ENCODE results near the gene RNF150. TPM values are rescaled to one million over a fixed set of nuclear protein-coding genes. Genes with fewer than 3 reads are reported as not detected.
"Not testable (repeated sequence)": the region's sequence is repeated elsewhere in the genome, so short reads cannot be mapped to it uniquely, and the experiment has no call there.

RNF150 gene
- total RNA-seq, 1 donor from 2014 or later: 5.8 TPM

- TF ChIP-seq, protein P1, sequence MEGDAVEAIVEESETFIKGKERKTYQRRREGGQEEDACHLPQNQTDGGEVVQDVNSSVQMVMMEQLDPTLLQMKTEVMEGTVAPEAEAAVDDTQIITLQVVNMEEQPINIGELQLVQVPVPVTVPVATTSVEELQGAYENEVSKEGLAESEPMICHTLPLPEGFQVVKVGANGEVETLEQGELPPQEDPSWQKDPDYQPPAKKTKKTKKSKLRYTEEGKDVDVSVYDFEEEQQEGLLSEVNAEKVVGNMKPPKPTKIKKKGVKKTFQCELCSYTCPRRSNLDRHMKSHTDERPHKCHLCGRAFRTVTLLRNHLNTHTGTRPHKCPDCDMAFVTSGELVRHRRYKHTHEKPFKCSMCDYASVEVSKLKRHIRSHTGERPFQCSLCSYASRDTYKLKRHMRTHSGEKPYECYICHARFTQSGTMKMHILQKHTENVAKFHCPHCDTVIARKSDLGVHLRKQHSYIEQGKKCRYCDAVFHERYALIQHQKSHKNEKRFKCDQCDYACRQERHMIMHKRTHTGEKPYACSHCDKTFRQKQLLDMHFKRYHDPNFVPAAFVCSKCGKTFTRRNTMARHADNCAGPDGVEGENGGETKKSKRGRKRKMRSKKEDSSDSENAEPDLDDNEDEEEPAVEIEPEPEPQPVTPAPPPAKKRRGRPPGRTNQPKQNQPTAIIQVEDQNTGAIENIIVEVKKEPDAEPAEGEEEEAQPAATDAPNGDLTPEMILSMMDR (IDR thresholded peaks at IDR 0.05; ENCODE audit: unreplicated experiment): no peak
- no peak for DNase-seq (ENCODE audit: low spot score)
- H3K36me3 Mint-ChIP-seq (ENCODE audit: low read depth, unreplicated experiment): no peaks in the 10 kb centered on the region
- H3K4me1 Mint-ChIP-seq (ENCODE audit: unreplicated experiment): peaks cover 31% of the 10 kb centered on the region
- peak overlapping the region; percentile 84 for H3K27ac Mint-ChIP-seq (ENCODE audit: unreplicated experiment)
- H3K9me3 Mint-ChIP-seq (ENCODE audit: unreplicated experiment): no peaks in the 10 kb centered on the region
- peaks cover 7% of the 10 kb centered on the region for H3K27me3 Mint-ChIP-seq (ENCODE audit: unreplicated experiment)
- H3K4me3 Mint-ChIP-seq (ENCODE audit: unreplicated experiment): no peak overlapping the region
These were observed 300.0 kb downstream of the RNF150 start for GRCh38 chr4:140833280-140833679.

DNA sequence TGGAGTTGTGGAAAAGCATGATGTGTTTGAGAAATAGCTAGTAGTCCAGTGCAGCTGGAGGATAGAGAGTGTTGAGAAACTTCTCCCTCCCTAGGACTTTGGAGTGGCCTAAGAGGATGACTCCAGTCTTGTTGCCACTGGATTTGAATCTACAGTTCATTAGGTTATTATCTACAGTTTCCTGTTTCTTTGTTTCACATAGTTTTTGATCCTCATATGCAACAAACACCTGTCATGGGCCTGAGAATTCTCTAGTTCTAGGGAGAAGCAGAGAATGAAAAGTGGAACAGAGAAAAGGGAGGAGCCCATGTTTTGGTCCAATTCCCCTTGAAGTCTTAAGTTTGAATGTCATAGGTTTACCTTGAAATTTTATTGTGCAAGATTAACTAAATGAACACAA, 303.4 kb downstream of the RNF150 start:
- Mint-ChIP-seq H3K36me3 (ENCODE audit: low read depth, unreplicated experiment) (no peaks in the 10 kb centered on the region), H3K4me3 (ENCODE audit: unreplicated experiment) (no peak overlapping the region), H3K4me1 (ENCODE audit: unreplicated experiment) (peaks cover 14% of the 10 kb centered on the region), H3K27ac (ENCODE audit: unreplicated experiment) (no peak overlapping the region), H3K27me3 (ENCODE audit: unreplicated experiment) (peaks cover 6% of the 10 kb centered on the region), H3K9me3 (ENCODE audit: unreplicated experiment) (no peaks in the 10 kb centered on the region)
- TF ChIP-seq, protein P1 (IDR thresholded peaks at IDR 0.05; ENCODE audit: unreplicated experiment): no peak
- no peak for DNase-seq (ENCODE audit: low spot score)

DNA sequence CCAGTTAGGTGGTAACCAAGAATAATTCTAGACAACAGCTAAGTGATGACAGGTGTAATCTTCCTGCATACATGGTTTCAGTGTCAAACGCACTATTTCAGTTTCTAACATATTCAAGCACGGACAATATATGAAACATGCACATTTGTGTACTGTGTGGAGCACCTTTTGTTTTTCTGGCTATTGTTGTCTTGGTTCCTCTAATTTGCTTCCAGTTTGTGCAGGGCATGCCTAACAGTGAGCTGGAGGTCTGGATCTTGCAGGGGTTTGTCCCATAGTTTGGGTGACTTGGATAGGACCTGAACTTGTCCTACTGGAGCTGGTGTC, 306.6 kb downstream of the RNF150 start:
- Mint-ChIP-seq H3K4me3 (ENCODE audit: unreplicated experiment) (no peak overlapping the region), H3K36me3 (ENCODE audit: low read depth, unreplicated experiment) (no peaks in the 10 kb centered on the region)
- TF ChIP-seq, protein P1 (IDR thresholded peaks at IDR 0.05; ENCODE audit: unreplicated experiment): no peak

GRCh38 chr4:140820520-140820919, 312.7 kb downstream of the RNF150 start:
- not testable (repeated sequence) for H3K36me3 Mint-ChIP-seq (ENCODE audit: low read depth, unreplicated experiment); H3K27ac Mint-ChIP-seq (ENCODE audit: unreplicated experiment); H3K4me3 Mint-ChIP-seq (ENCODE audit: unreplicated experiment); DNase-seq (ENCODE audit: low spot score); H3K4me1 Mint-ChIP-seq (ENCODE audit: unreplicated experiment); H3K27me3 Mint-ChIP-seq (ENCODE audit: unreplicated experiment); H3K9me3 Mint-ChIP-seq (ENCODE audit: unreplicated experiment)

More for the DNA sequence above, 306.6 kb downstream of the RNF150 start:
- Mint-ChIP-seq H3K27me3 (ENCODE audit: unreplicated experiment) (peaks cover 4% of the 10 kb centered on the region), H3K27ac (ENCODE audit: unreplicated experiment) (no peak overlapping the region), H3K9me3 (ENCODE audit: unreplicated experiment) (no peaks in the 10 kb centered on the region), H3K4me1 (ENCODE audit: unreplicated experiment) (no peaks in the 10 kb centered on the region)
- DNase-seq (ENCODE audit: low spot score): no peak

GRCh38 chr4:140819610-140820009, 313.7 kb downstream of the RNF150 start:
- Mint-ChIP-seq H3K27me3 (ENCODE audit: unreplicated experiment) (peaks cover 1% of the 10 kb centered on the region), H3K4me1 (ENCODE audit: unreplicated experiment) (peaks cover 4% of the 10 kb centered on the region), H3K9me3 (ENCODE audit: unreplicated experiment) (no peaks in the 10 kb centered on the region), H3K4me3 (ENCODE audit: unreplicated experiment) (no peak overlapping the region), H3K27ac (ENCODE audit: unreplicated experiment) (no peak overlapping the region), H3K36me3 (ENCODE audit: low read depth, unreplicated experiment) (no peaks in the 10 kb centered on the region)
- no peak for DNase-seq (ENCODE audit: low spot score)
- TF ChIP-seq, protein P1 (IDR thresholded peaks at IDR 0.05; ENCODE audit: unreplicated experiment): no peak

GRCh38 chr4:140818433-140818832, 314.8 kb downstream of the RNF150 start:
- Mint-ChIP-seq H3K36me3 (ENCODE audit: low read depth, unreplicated experiment) (no peaks in the 10 kb centered on the region), H3K27me3 (ENCODE audit: unreplicated experiment) (peaks cover 3% of the 10 kb centered on the region), H3K4me1 (ENCODE audit: unreplicated experiment) (peaks cover 4% of the 10 kb centered on the region), H3K27ac (ENCODE audit: unreplicated experiment) (no peak overlapping the region), H3K9me3 (ENCODE audit: unreplicated experiment) (no peaks in the 10 kb centered on the region), H3K4me3 (ENCODE audit: unreplicated experiment) (no peak overlapping the region)
- TF ChIP-seq, protein P1 (IDR thresholded peaks at IDR 0.05; ENCODE audit: unreplicated experiment): no peak
- no peak for DNase-seq (ENCODE audit: low spot score)
